Measurements from ENCODE around the gene SPHK1.

DNA sequence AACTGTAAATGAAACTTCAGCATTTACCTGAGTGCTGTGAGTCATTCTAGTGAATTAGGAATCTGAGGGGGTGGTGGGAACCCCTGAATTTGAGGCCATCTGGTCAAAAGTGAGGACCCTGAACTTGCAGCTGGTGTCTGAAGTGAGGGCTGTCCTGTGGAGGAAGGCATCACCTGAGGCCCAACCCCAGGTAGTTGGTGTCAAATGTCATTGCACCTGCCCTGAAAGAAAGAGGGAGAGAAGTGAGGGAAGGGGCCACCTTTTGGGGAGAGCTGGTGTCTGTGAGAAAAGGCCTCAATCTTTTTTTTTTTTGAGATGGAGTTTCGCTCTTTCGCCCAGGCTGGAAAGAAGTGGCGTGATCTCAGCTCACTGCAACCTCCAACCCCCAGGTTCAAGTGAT is 18.2 kb upstream of the SPHK1 start:
- TF ChIP-seq, protein P1, sequence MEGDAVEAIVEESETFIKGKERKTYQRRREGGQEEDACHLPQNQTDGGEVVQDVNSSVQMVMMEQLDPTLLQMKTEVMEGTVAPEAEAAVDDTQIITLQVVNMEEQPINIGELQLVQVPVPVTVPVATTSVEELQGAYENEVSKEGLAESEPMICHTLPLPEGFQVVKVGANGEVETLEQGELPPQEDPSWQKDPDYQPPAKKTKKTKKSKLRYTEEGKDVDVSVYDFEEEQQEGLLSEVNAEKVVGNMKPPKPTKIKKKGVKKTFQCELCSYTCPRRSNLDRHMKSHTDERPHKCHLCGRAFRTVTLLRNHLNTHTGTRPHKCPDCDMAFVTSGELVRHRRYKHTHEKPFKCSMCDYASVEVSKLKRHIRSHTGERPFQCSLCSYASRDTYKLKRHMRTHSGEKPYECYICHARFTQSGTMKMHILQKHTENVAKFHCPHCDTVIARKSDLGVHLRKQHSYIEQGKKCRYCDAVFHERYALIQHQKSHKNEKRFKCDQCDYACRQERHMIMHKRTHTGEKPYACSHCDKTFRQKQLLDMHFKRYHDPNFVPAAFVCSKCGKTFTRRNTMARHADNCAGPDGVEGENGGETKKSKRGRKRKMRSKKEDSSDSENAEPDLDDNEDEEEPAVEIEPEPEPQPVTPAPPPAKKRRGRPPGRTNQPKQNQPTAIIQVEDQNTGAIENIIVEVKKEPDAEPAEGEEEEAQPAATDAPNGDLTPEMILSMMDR (IDR thresholded peaks at IDR 0.05 in 4 of 5, conservative IDR thresholded peaks at IDR 0.05 in 1 of 5): no peak
- no peak for TF ChIP-seq POLR2A (IDR thresholded peaks at IDR 0.05)

Measured in gastrocnemius medialis (tissue), 4 donors.